CD4-positive, alpha-beta memory T cell (primary cell): ENCODE measurements around the gene KLK1. TPM values are rescaled to one million over a fixed set of nuclear protein-coding genes. Genes with fewer than 3 reads are reported as not detected.
A peak's percentile ranks its signal among the peaks of the same experiment; 100 is the strongest.

Experiments used
- CTCF ChIA-PET: fragments of 350-600 bp; sonication (Branson Sonifier 250); formaldehyde crosslinking; loops from one replicate; lab custom pipeline; 2021; ENCODE audit warnings: inconsistent platforms; ENCODE audit not compliant: partially characterized antibody; lab: Charles Lee
- POLR2A ChIA-PET: fragments of 350-600 bp; sonication (Branson Sonifier 250); formaldehyde crosslinking; loops from one replicate; lab custom pipeline; 2021; ENCODE audit not compliant: partially characterized antibody; lab: Charles Lee
- DNase-seq, 5 donors: peaks; one replicate each; pipeline versions ENCODE4 v3.0.0 to v3.0.0-alpha.2; 2020 to 2022; ENCODE audit warnings: mixed read lengths in 1 of 5
- H3K27ac ChIP-seq: one replicate; pipeline ENCODE4 v1.7.0; 2013; ENCODE audit warnings: low read depth, low read length
- H3K27me3 ChIP-seq: 2 replicates; pipeline ENCODE4 v1.7.0; 2013; ENCODE audit warnings: mild to moderate bottlenecking, low read length, moderate library complexity; ENCODE audit not compliant: insufficient read depth
- H3K36me3 ChIP-seq: 2 replicates; pipeline ENCODE4 v1.7.0; 2013; ENCODE audit warnings: mild to moderate bottlenecking, low read length, moderate library complexity; ENCODE audit not compliant: insufficient read depth
- H3K4me1 ChIP-seq: 2 replicates; pipeline ENCODE4 v1.7.0; 2013; ENCODE audit warnings: mild to moderate bottlenecking, low read length, moderate library complexity; ENCODE audit not compliant: insufficient read depth
- H3K4me3 ChIP-seq, 2 donors: one replicate each; pipeline ENCODE4 v1.7.0; 2013; ENCODE audit warnings: low read length in 2 of 2, mild to moderate bottlenecking in 1 of 2
- H3K9me3 ChIP-seq, 2 donors: one replicate each; pipeline ENCODE4 v1.7.0; 2013; ENCODE audit warnings: low read length in 2 of 2, control low read depth in 1 of 2; ENCODE audit not compliant: control insufficient read depth in 1 of 2
- H3K27ac Mint-ChIP-seq, 7 donors: one replicate each; pipeline ENCODE4 v1.8.0; 2020 to 2021; ENCODE audit warnings: mixed read lengths in 7 of 7, mild to moderate bottlenecking in 6 of 7, inconsistent platforms in 3 of 7, moderate library complexity in 3 of 7
- H3K27me3 Mint-ChIP-seq, 2 donors: one replicate each; pipeline ENCODE4 v1.8.0; 2020 to 2021; ENCODE audit warnings: mixed read lengths in 2 of 2
- H3K36me3 Mint-ChIP-seq, 2 donors: one replicate each; pipeline ENCODE4 v1.8.0; 2020 to 2021; ENCODE audit warnings: mixed read lengths in 2 of 2, inconsistent platforms in 1 of 2, mild to moderate bottlenecking in 1 of 2
- H3K4me1 Mint-ChIP-seq, 4 donors: one replicate each; pipeline ENCODE4 v1.8.0; 2020 to 2021; ENCODE audit warnings: mixed read lengths in 4 of 4, mild to moderate bottlenecking in 1 of 4
- H3K4me3 Mint-ChIP-seq, 8 donors: one replicate each; pipeline ENCODE4 v1.8.0; 2020 to 2021; ENCODE audit warnings: mixed read lengths in 8 of 8, mild to moderate bottlenecking in 7 of 8, moderate library complexity in 6 of 8, inconsistent platforms in 3 of 8
- H3K9me3 Mint-ChIP-seq, 8 donors: one replicate each; pipeline ENCODE4 v1.8.0; 2020 to 2021; ENCODE audit warnings: mixed read lengths in 8 of 8, mild to moderate bottlenecking in 5 of 8, inconsistent platforms in 3 of 8, moderate library complexity in 1 of 8
- intact Hi-C: fragments of 100-400 bp; cut with micrococcal nuclease; formaldehyde crosslinking; loops from one replicate; pipeline ENCODE4 v1.15.1; 2023
- polyA plus RNA-seq, 2 donors: library from polyadenylated mRNA; unstranded; fragments of 300-500 nt; fragmentation: Illumina TruSeq; gene quantifications; one replicate each; pipeline ENCODE4 v1.2.3, GENCODE V29; 2021
- total RNA-seq, 2 experiments: library from RNA; stranded (reverse); gene quantifications; one replicate each; pipeline ENCODE4 v1.2.3, GENCODE V29; 2021

The KLK1 gene
- total and polyA plus RNA-seq, 4 experiments from 2014 or later, result not detected

DNA sequence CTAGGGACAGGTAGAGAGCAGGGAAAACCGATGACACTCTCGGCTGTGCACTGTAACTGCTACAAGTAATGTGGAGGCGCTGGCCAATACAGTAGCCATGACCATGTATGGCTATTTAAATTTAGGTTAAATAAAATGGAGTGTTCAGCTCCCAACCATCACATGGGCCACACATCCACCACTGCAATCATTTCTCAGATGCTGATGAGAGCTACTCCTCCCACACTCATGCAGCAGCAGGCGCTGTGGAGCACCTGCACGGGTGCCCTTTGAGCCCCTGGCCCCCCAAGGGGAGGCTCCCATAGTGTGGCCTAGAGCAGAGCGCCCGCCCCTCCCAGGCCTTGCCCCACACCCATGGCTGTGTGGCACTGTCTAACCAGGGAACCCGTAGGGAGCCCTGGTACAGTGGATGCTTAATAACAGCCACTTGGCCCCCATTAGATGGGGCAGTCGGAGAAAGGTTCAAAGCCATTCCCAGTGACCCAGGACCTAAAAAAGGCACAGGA is 27.4 kb downstream of the KLK1 start:
- Histone ChIP-seq H3K9me3 (no peaks in the 10 kb centered on the region), H3K4me1 (peaks cover 5% of the 10 kb centered on the region), H3K4me3 (no peak overlapping the region), H3K27me3 (no peaks in the 10 kb centered on the region), H3K36me3 (peaks cover 23% of the 10 kb centered on the region), H3K27ac (no peak overlapping the region)
- POLR2A ChIA-PET, result interaction anchor here (3.0 kb wide), 1 partner anchor 8 kb away, joined by 14 read pairs; no protein-coding TSS in a partner anchor
- Mint-ChIP-seq H3K27me3 (peaks cover 0 to under 1% of the 10 kb centered on the region in 2 donors), H3K27ac (peak overlapping the region in 1 of 7 donors; percentile 19), H3K36me3 (peaks cover 8 to 23% of the 10 kb centered on the region in 2 donors), H3K4me1 (peaks cover 8 to 14% (median 10%) of the 10 kb centered on the region in 4 donors), H3K4me3 (no peak overlapping the region), H3K9me3 (no peaks in the 10 kb centered on the region)
- CTCF ChIA-PET, result interaction anchor here (1.9 kb wide), 1 partner anchor 12 kb away, joined by 4 read pairs; no protein-coding TSS in a partner anchor
- DNase-seq, result no peak
- intact Hi-C loops, result no loop called here

DNA sequence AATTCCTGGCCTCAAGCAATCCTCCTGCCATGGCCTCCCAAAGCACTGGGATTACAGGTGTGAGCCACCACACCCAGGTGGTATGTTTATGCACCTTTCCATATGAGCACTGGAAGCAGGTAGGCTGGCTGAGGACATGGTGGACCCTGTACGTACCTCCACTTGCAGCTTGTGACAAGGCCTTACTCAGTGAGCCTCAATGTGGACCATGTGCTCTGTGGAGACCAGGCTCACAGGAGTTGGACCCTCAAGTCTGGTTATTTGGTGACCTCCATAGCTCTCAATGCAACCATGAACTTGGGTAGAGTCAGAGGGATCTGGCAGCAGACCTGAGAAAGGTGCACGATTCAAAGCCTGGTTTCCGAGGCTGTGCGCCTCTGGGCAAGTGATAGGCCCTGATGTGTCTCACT is 27.9 kb downstream of the KLK1 start:
- H3K27me3 ChIP-seq, result no peaks in the 10 kb centered on the region
- no peak overlapping the region for H3K27ac ChIP-seq
- no peak for DNase-seq
- peaks cover 4 to 11% (median 8%) of the 10 kb centered on the region in 4 donors for H3K4me1 Mint-ChIP-seq
- H3K36me3 Mint-ChIP-seq, result peaks cover 4 to 19% of the 10 kb centered on the region in 2 donors
- H3K9me3 ChIP-seq, result no peaks in the 10 kb centered on the region
- H3K9me3 Mint-ChIP-seq, result no peaks in the 10 kb centered on the region
- H3K27me3 Mint-ChIP-seq, result peaks cover 0 to 2% of the 10 kb centered on the region in 2 donors
- CTCF ChIA-PET, result interaction anchor here (1.9 kb wide), 1 partner anchor 11 kb away, joined by 4 read pairs; no protein-coding TSS in a partner anchor
- no peak overlapping the region for H3K4me3 Mint-ChIP-seq
- H3K4me3 ChIP-seq, result no peak overlapping the region
- H3K36me3 ChIP-seq, result peaks cover 23% of the 10 kb centered on the region
- H3K27ac Mint-ChIP-seq, result no peak overlapping the region
- intact Hi-C loops, result no loop called here
- H3K4me1 ChIP-seq, result peaks cover 5% of the 10 kb centered on the region
- POLR2A ChIA-PET, result interaction anchor here (3.0 kb wide), 1 partner anchor 8 kb away, joined by 14 read pairs; no protein-coding TSS in a partner anchor

DNA sequence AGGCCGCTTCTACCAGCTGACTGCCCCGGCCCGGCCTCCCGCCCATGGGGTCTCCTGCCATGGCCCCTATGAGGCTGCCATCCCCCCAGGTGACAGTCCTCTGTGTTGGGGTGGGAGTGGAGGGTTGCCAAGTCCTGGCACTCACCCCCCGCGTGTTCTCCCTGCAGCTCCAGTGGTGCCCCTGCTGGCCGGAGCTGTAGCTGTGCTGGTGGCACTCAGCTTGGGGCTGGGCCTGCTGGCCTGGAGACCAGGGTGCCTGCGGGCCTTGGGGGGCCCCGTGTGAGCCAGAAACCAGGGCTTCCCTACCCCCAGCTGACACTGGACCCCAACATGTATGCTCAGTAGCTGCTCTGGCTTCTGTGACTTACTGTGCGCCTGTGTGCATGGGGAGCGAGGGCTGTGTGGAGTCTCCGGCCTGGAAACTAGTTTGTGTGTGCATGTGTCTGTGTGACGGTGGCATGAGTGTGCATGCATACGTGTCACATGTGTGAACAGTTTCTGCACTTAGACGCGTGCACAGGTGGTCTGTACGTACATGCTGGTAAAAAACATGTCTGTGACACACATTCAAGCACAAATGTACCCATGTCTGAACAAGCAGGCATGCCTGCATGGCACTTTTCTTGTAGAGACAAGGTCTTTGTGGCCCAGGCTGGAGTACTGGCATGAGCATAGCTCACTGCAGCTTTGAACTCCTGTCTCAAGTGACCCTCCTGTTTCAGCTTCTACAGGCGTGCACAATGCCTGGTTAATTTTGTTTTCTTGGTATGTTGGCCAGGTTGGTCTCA is 28.5 kb downstream of the KLK1 start:
- Mint-ChIP-seq H3K4me1 (peaks cover 3 to 11% (median 7%) of the 10 kb centered on the region in 4 donors), H3K4me3 (no peak overlapping the region), H3K27ac (peak overlapping the region in 1 of 7 donors; percentile 46), H3K27me3 (peaks cover 0 to 2% of the 10 kb centered on the region in 2 donors), H3K9me3 (no peaks in the 10 kb centered on the region), H3K36me3 (peaks cover under 1 to 16% of the 10 kb centered on the region in 2 donors)
- ChIA-PET CTCF (no interaction called here), POLR2A (interaction anchor here (3.0 kb wide), 1 partner anchor 9 kb away, joined by 14 read pairs; no protein-coding TSS in a partner anchor)
- Histone ChIP-seq H3K27ac (no peak overlapping the region), H3K4me3 (no peak overlapping the region), H3K36me3 (peaks cover 23% of the 10 kb centered on the region), H3K9me3 (no peaks in the 10 kb centered on the region), H3K27me3 (no peaks in the 10 kb centered on the region), H3K4me1 (peaks cover 5% of the 10 kb centered on the region)
- intact Hi-C loops, result no loop called here
- DNase-seq, result no peak

DNA sequence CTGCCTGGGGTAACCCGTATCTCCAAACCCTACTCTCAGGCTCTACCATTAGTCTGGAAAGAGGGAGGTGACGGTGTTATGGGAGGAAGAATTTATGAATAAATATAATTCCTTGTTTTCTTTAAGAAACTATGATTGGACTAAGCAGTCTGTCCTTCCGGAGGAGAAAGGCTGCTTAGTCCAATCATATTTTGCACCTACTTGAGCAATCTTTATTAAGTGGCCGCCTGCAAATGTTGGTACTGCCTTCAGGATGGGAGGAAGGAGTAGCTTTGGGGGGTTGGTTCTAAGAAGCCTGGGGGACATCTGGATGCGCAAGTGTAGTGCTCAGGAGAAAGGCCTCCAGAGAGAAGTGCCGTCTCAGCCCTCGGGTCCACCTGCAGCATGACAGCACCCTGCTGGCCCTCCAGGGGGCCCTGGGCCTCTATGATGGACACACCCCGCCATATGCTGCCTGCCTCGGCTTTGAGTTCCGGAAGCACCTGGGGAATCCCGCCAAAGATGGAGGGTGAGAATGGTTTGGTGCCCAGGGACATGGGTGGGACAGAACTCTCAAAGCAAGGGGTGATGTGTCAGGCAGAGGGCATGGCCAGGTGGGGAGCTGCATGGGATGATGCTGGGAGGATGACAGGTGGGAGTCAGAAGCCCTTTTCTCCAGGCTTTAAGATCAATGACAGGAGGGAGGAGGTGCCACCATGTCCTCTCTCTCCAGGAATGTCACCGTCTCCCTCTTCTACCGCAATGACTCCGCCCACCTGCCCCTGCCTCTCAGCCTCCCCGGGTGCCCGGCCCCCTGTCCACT is 29.3 kb downstream of the KLK1 start:
- Histone ChIP-seq H3K36me3 (peaks cover 15% of the 10 kb centered on the region), H3K4me1 (peaks cover 5% of the 10 kb centered on the region), H3K27ac (no peak overlapping the region), H3K9me3 (no peaks in the 10 kb centered on the region), H3K4me3 (no peak overlapping the region), H3K27me3 (no peaks in the 10 kb centered on the region)
- H3K4me1 Mint-ChIP-seq, result peaks cover 3 to 11% (median 7%) of the 10 kb centered on the region in 4 donors
- peaks cover 0 to 2% of the 10 kb centered on the region in 2 donors for H3K27me3 Mint-ChIP-seq
- H3K27ac Mint-ChIP-seq, result peak overlapping the region in 1 of 7 donors; percentile 59
- intact Hi-C loops, result no loop called here
- H3K9me3 Mint-ChIP-seq, result no peaks in the 10 kb centered on the region
- POLR2A ChIA-PET, result interaction anchor here (3.0 kb wide), 1 partner anchor 10 kb away, joined by 14 read pairs; no protein-coding TSS in a partner anchor
- H3K36me3 Mint-ChIP-seq, result peaks cover 0 to 13% of the 10 kb centered on the region in 2 donors
- no peak overlapping the region for H3K4me3 Mint-ChIP-seq
- DNase-seq, result no peak
- CTCF ChIA-PET, result no interaction called here

DNA sequence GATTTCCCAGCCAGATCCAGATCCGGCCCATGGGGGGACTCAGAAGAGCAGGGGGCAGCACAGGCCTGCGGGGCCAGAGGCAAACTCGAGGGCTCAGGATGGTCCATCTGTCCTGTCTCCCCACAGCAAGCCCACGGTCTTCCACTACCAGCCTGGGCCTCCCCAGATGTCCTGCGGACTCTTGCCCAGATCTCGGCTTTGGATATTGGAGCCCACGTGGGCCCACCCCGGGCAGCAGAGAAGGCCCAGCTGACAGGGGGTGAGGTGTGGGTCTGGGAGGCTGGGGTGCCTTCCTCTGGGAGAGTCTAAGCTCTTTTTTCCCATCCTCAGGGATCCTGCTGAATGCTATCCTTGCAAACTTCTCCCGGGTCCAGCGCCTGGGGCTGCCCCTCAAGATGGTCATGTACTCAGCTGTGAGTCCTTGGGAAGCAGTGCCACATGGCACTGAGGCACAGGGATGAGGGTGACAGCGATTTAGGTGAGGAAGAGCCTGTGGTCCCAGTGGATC is 30.0 kb downstream of the KLK1 start:
- peaks cover 3 to 11% (median 7%) of the 10 kb centered on the region in 4 donors for H3K4me1 Mint-ChIP-seq
- ChIA-PET POLR2A (no interaction called here), CTCF (no interaction called here)
- no peak overlapping the region for H3K4me3 Mint-ChIP-seq
- peak overlapping the region in 1 of 7 donors; percentile 29 for H3K27ac Mint-ChIP-seq
- H3K36me3 Mint-ChIP-seq, result peaks cover 0 to 13% of the 10 kb centered on the region in 2 donors
- peaks cover 11% of the 10 kb centered on the region for H3K36me3 ChIP-seq
- no peaks in the 10 kb centered on the region for H3K9me3 ChIP-seq
- no peak for DNase-seq
- no peak overlapping the region for H3K4me3 ChIP-seq
- intact Hi-C loops, result no loop called here
- H3K27me3 Mint-ChIP-seq, result peaks cover 0 to 2% of the 10 kb centered on the region in 2 donors
- no peaks in the 10 kb centered on the region for H3K27me3 ChIP-seq
- peaks cover 5% of the 10 kb centered on the region for H3K4me1 ChIP-seq
- H3K9me3 Mint-ChIP-seq, result no peaks in the 10 kb centered on the region
- no peak overlapping the region for H3K27ac ChIP-seq

DNA sequence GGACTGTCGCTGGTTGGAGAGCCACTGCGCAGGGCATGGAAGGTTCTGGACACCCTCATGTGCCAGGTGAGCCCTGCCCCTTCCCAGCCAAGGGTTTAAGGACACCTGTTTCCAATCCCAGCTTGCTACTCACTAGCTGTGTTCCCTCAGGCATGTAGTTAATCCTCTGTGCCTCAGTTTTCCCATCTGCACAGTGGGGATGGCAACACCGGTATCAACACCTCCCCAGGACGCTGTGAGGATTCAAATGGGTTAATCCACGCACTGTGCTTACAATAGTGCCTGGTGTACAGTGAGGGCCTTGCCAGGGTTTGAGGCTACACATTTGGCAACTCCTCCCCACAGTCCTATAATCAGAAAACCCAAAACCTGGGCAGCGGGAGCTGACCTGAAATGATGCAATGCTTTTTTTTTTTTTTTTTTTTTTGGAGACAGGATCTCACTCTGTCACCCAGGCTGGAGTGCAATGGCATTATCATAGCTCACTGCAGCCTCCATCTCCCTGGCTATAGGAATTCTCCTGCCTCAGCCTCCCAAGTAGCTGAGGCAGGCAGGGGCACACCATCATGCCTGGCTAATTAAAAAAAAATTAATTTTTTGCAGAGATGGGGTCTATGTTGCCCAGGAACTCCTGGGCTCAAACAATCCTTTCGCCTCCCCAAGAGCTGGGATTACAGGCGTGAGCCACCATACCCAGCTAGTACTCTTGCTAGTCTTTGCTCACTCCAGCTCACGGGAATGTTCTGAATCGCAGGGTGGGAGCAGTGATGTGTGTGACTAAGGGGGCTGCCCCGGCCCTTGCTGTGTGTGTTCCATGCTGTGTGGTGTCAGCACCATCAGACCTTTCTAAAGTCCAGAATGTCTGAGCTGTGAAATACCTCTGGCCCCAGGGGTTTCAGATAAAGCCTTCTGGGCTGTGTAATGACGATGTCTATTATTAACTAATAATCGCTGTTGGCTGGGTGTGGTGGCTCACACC is 31.0 kb downstream of the KLK1 start:
- peaks cover 2% of the 10 kb centered on the region for H3K36me3 ChIP-seq
- H3K4me1 ChIP-seq, result peaks cover 5% of the 10 kb centered on the region
- CTCF ChIA-PET, result interaction anchor here (0.9 kb wide), 1 partner anchor 436 kb away, joined by 3 read pairs; no protein-coding TSS in a partner anchor
- no peaks in the 10 kb centered on the region for H3K9me3 Mint-ChIP-seq
- POLR2A ChIA-PET, result interaction anchor here (1.3 kb wide), 1 partner anchor 11 kb away, joined by 4 read pairs; no protein-coding TSS in a partner anchor
- intact Hi-C loops, result no loop called here
- peaks cover 3 to 11% (median 7%) of the 10 kb centered on the region in 4 donors for H3K4me1 Mint-ChIP-seq
- peaks cover 0 to 6% of the 10 kb centered on the region in 2 donors for H3K36me3 Mint-ChIP-seq
- no peak for DNase-seq
- H3K27ac ChIP-seq, result no peak overlapping the region
- H3K4me3 ChIP-seq, result no peak overlapping the region
- no peak overlapping the region for H3K27ac Mint-ChIP-seq
- no peaks in the 10 kb centered on the region for H3K27me3 ChIP-seq
- no peaks in the 10 kb centered on the region for H3K9me3 ChIP-seq
- no peak overlapping the region for H3K4me3 Mint-ChIP-seq
- peaks cover 0 to 2% of the 10 kb centered on the region in 2 donors for H3K27me3 Mint-ChIP-seq
